Activated CD8-positive, alpha-beta memory T cell treated with anti-CD3 and anti-CD28 coated beads, Interleukin-2, amount 10 ng/mL, durations not matched to agents 7 days and 5 days (primary cell): ENCODE measurements around the gene UBXN4. TPM values are rescaled to one million over a fixed set of nuclear protein-coding genes. Genes with fewer than 3 reads are reported as not detected.
"Not testable (repeated sequence)": the region's sequence is repeated elsewhere in the genome, so short reads cannot be mapped to it uniquely, and the experiment has no call there.

Experiments
- ATAC-seq: fragments of 150-1000 bp; cut with Tn5 transposase; one replicate; pipeline ENCODE4 v1.10.0; 2021; ENCODE audit warnings: moderate library complexity
- CTCF ChIA-PET: fragments of 350-600 bp; sonication (Branson Sonifier 250); formaldehyde crosslinking; loops from one replicate; lab custom pipeline; 2021; ENCODE audit warnings: antibody characterized with exemption; lab: Charles Lee
- DNase-seq: peaks from one replicate; pipeline ENCODE4 v3.0.0-alpha.2; 2020
- H3K27ac Mint-ChIP-seq: one replicate; pipeline ENCODE4 v1.8.0; 2021; ENCODE audit warnings: mild to moderate bottlenecking, mixed read lengths
- H3K27me3 Mint-ChIP-seq: one replicate; pipeline ENCODE4 v1.8.0; 2021; ENCODE audit warnings: mixed read lengths
- H3K36me3 Mint-ChIP-seq: one replicate; pipeline ENCODE4 v1.8.0; 2021; ENCODE audit warnings: mild to moderate bottlenecking, mixed read lengths
- H3K4me1 Mint-ChIP-seq: one replicate; pipeline ENCODE4 v1.8.0; 2021; ENCODE audit warnings: mixed read lengths
- H3K4me3 Mint-ChIP-seq: one replicate; pipeline ENCODE4 v1.8.0; 2021; ENCODE audit warnings: mild to moderate bottlenecking, moderate library complexity, mixed read lengths
- H3K9me3 Mint-ChIP-seq: one replicate; pipeline ENCODE4 v1.8.0; 2022; ENCODE audit warnings: low read depth, mixed read lengths
- total RNA-seq, 2 experiments: library from RNA; stranded (reverse); gene quantifications; one replicate each; pipeline ENCODE4 v1.2.3, GENCODE V29; 2021

UBXN4 gene
- total RNA-seq, 2 experiments from 2014 or later: 105 to 112 TPM

GRCh38 chr2:135773917-135774316 is 32.3 kb downstream of the UBXN4 start:
- no peaks in the 10 kb centered on the region for H3K9me3 Mint-ChIP-seq
- peaks cover 3% of the 10 kb centered on the region for H3K4me1 Mint-ChIP-seq
- no peak for ATAC-seq
- CTCF ChIA-PET: interaction anchor here (1.5 kb wide), 1 partner anchor 18 kb away, joined by 3 read pairs; no protein-coding TSS in a partner anchor
- H3K36me3 Mint-ChIP-seq: peaks cover 60% of the 10 kb centered on the region
- no peak for DNase-seq
- H3K27ac Mint-ChIP-seq: no peak overlapping the region
- no peak overlapping the region for H3K4me3 Mint-ChIP-seq
- H3K27me3 Mint-ChIP-seq: no peaks in the 10 kb centered on the region

GRCh38 chr2:135775420-135775819 is 33.8 kb downstream of the UBXN4 start:
- Mint-ChIP-seq H3K36me3 (peaks cover 58% of the 10 kb centered on the region), H3K9me3 (no peaks in the 10 kb centered on the region), H3K27ac (no peak overlapping the region), H3K4me3 (no peak overlapping the region), H3K4me1 (peaks cover 3% of the 10 kb centered on the region), H3K27me3 (no peaks in the 10 kb centered on the region)
- DNase-seq (no peak), ATAC-seq (no peak)
- CTCF ChIA-PET: no interaction called here

- H3K27me3 Mint-ChIP-seq: no peaks in the 10 kb centered on the region
- no peaks in the 10 kb centered on the region for H3K9me3 Mint-ChIP-seq
- H3K4me1 Mint-ChIP-seq: peaks cover 3% of the 10 kb centered on the region
- no peak overlapping the region for H3K27ac Mint-ChIP-seq
- DNase-seq: no peak
- H3K36me3 Mint-ChIP-seq: peaks cover 57% of the 10 kb centered on the region
- no peak overlapping the region for H3K4me3 Mint-ChIP-seq
- CTCF ChIA-PET: no interaction called here
- no peak for ATAC-seq
Observed at GRCh38 chr2:135776367-135776766, 34.7 kb downstream of the UBXN4 start.

- Mint-ChIP-seq H3K27me3 (no peaks in the 10 kb centered on the region), H3K27ac (no peak overlapping the region), H3K4me3 (no peak overlapping the region), H3K36me3 (peaks cover 69% of the 10 kb centered on the region), H3K4me1 (peaks cover 2% of the 10 kb centered on the region), H3K9me3 (no peaks in the 10 kb centered on the region)
- ATAC-seq (no peak), DNase-seq (no peak)
- CTCF ChIA-PET: interaction anchor here (2.1 kb wide), 2 partner anchors 13 to 15 kb away, joined by 4 to 13 read pairs; no protein-coding TSS in a partner anchor
Observed at GRCh38 chr2:135782231-135782630, 40.6 kb downstream of the UBXN4 start.

GRCh38 chr2:135783439-135783838 is 41.8 kb downstream of the UBXN4 start:
- Mint-ChIP-seq H3K27ac (no peak overlapping the region), H3K36me3 (peaks cover 68% of the 10 kb centered on the region), H3K9me3 (no peaks in the 10 kb centered on the region), H3K4me1 (peaks cover 2% of the 10 kb centered on the region), H3K27me3 (no peaks in the 10 kb centered on the region), H3K4me3 (no peak overlapping the region)
- ATAC-seq: no peak
- no peak for DNase-seq
- CTCF ChIA-PET: interaction anchor here (1.1 kb wide), 2 partner anchors 11 to 12 kb away, joined by 3 read pairs; no protein-coding TSS in a partner anchor

- no peak for ATAC-seq
- peaks cover 61% of the 10 kb centered on the region for H3K36me3 Mint-ChIP-seq
- CTCF ChIA-PET: interaction anchor here (0.7 to 4.7 kb wide), 2 partner anchors 13 to 30 kb away, joined by 4 to 38 read pairs; no protein-coding TSS in a partner anchor
Observed at GRCh38 chr2:135785032-135785431, 43.4 kb downstream of the UBXN4 start.

GRCh38 chr2:135786823-135787222 is 45.2 kb downstream of the UBXN4 start:
- DNase-seq (no peak), ATAC-seq (no peak)
- Mint-ChIP-seq H3K4me3 (no peak overlapping the region), H3K9me3 (no peaks in the 10 kb centered on the region), H3K4me1 (peaks cover 4% of the 10 kb centered on the region), H3K27me3 (no peaks in the 10 kb centered on the region), H3K36me3 (peaks cover 48% of the 10 kb centered on the region), H3K27ac (no peak overlapping the region)
- CTCF ChIA-PET: interaction anchor here (0.7 to 4.7 kb wide), 3 partner anchors 11 to 53 kb away, joined by 3 to 38 read pairs (median 4); no protein-coding TSS in a partner anchor

More at GRCh38 chr2:135785032-135785431, 43.4 kb downstream of the UBXN4 start:
- H3K27me3 Mint-ChIP-seq: no peaks in the 10 kb centered on the region
- no peak overlapping the region for H3K4me3 Mint-ChIP-seq
- no peaks in the 10 kb centered on the region for H3K9me3 Mint-ChIP-seq
- no peak overlapping the region for H3K27ac Mint-ChIP-seq
- peaks cover 2% of the 10 kb centered on the region for H3K4me1 Mint-ChIP-seq
- no peak for DNase-seq

- ATAC-seq: no peak
- Mint-ChIP-seq H3K27ac (no peak overlapping the region), H3K4me3 (no peak overlapping the region)
Observed at GRCh38 chr2:135790423-135790822, 48.8 kb downstream of the UBXN4 start.

GRCh38 chr2:135791418-135792190 is 49.9 kb downstream of the UBXN4 start:
- DNase-seq: no peak
- no peaks in the 10 kb centered on the region for H3K27me3 Mint-ChIP-seq
- peaks cover 11% of the 10 kb centered on the region for H3K36me3 Mint-ChIP-seq
- no peak for ATAC-seq
- no peaks in the 10 kb centered on the region for H3K9me3 Mint-ChIP-seq
- peaks cover 21% of the 10 kb centered on the region for H3K4me1 Mint-ChIP-seq
- no peak overlapping the region for H3K27ac Mint-ChIP-seq
- CTCF ChIA-PET: interaction anchor here (0.9 to 2.0 kb wide), 3 partner anchors 10 to 803 kb away, joined by 3 to 6 read pairs (median 3); no protein-coding TSS in a partner anchor
- no peak overlapping the region for H3K4me3 Mint-ChIP-seq

More at GRCh38 chr2:135790423-135790822, 48.8 kb downstream of the UBXN4 start:
- H3K9me3 Mint-ChIP-seq: no peaks in the 10 kb centered on the region
- CTCF ChIA-PET: interaction anchor here (0.9 kb wide), 1 partner anchor 802 kb away, joined by 3 read pairs; no protein-coding TSS in a partner anchor
- H3K4me1 Mint-ChIP-seq: peaks cover 20% of the 10 kb centered on the region
- no peaks in the 10 kb centered on the region for H3K27me3 Mint-ChIP-seq
- no peak for DNase-seq
- peaks cover 18% of the 10 kb centered on the region for H3K36me3 Mint-ChIP-seq

GRCh38 chr2:135792401-135793150 is 50.9 kb downstream of the UBXN4 start:
- Mint-ChIP-seq H3K4me1 (peaks cover 24% of the 10 kb centered on the region), H3K27ac (no peak overlapping the region), H3K4me3 (no peak overlapping the region), H3K27me3 (no peaks in the 10 kb centered on the region), H3K36me3 (peaks cover 3% of the 10 kb centered on the region), H3K9me3 (no peaks in the 10 kb centered on the region)
- CTCF ChIA-PET: interaction anchor here (0.8 to 2.0 kb wide), 3 partner anchors 9 to 14 kb away, joined by 3 to 6 read pairs (median 3); no protein-coding TSS in a partner anchor
- DNase-seq (no peak), ATAC-seq (peak; percentile 13)

- not testable (repeated sequence) for H3K27me3 Mint-ChIP-seq, H3K9me3 Mint-ChIP-seq, H3K27ac Mint-ChIP-seq, DNase-seq, ATAC-seq, H3K4me3 Mint-ChIP-seq
- peaks cover 15% of the 10 kb centered on the region for H3K36me3 Mint-ChIP-seq
- CTCF ChIA-PET: interaction anchor here (6.1 kb wide), 1 partner anchor 10 kb away, joined by 38 read pairs; no protein-coding TSS in a partner anchor
- H3K4me1 Mint-ChIP-seq: peaks cover 25% of the 10 kb centered on the region
Observed at GRCh38 chr2:135795641-135796040, 54.0 kb downstream of the UBXN4 start.

- ATAC-seq (no peak), DNase-seq (no peak)
- Mint-ChIP-seq H3K27ac (no peak overlapping the region), H3K36me3 (peaks cover 21% of the 10 kb centered on the region), H3K4me1 (peaks cover 25% of the 10 kb centered on the region), H3K27me3 (no peaks in the 10 kb centered on the region), H3K4me3 (no peak overlapping the region), H3K9me3 (peaks cover 9% of the 10 kb centered on the region)
- CTCF ChIA-PET: interaction anchor here (0.6 to 6.1 kb wide), 26 partner anchors 9 to 878 kb away, joined by 3 to 42 read pairs (median 7); partner anchors contain the start of genes CCNT2 and MCM6
Observed at GRCh38 chr2:135796606-135797005, 55.0 kb downstream of the UBXN4 start.
